ENCODE measurements around the gene ACP5.

ACP5 gene

DNA sequence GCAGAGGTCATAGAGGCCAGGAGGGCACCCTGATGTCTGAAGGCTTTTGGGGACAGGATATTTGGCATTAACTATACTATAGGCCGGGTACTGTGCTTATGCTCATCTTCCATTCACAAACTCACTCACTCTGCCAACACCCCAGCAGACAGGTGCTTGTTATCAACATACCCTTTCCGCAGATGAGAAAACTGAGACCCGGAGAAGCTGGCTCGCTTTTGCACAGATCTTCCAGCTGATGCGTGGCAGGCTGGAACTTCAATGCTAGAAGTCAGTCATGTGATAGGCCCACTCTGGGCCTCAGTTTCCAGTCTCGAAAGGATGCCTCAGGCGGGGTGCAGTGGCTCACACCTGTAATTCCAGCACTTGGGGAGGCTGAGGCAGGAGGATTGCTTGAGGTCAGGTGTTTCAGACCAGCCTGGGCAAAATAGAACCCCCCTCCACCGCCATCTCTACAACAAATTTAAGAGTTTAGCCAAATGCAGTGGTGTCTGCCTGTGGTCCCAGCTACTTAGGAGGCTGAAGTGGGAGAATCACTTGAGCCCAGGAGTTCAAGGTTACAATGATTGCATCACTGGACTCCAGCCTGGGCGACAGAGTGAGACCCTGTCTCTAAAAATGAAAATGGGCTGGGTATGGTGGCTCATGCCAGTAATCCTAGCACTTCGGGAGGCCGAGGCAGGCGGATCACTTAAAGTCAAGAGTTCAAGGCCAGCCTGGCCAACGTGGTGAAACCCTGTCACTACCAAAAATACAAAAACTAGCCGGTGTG is 29.3 kb downstream of the ACP5 start:
- no peak for DNase-seq (ENCODE audit: low spot score)

GRCh38 chr19:11541238-11541637 is 36.2 kb downstream of the ACP5 start:
- no peak for DNase-seq (ENCODE audit: low spot score)

DNA sequence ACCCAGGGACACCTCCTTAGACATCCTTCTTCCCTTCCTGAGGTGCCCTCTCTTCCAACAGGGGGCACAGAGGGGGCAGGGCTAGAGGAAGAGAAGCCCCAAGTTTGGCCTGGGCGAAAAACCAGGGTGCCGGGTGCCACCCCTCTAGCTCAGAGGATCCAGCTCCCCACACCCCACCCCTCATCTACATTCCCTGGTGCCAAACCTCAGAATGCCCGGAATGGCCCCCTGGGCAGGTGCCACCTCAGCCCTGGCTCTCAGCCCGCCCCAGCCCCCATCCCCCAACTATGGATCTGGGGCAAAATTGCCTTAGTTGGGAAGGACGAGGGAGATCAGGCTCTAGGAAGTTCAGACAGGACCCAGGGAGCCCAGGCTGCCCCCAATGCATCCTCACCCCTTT is 36.8 kb downstream of the ACP5 start:
- DNase-seq (ENCODE audit: low spot score), result no peak

DNA sequence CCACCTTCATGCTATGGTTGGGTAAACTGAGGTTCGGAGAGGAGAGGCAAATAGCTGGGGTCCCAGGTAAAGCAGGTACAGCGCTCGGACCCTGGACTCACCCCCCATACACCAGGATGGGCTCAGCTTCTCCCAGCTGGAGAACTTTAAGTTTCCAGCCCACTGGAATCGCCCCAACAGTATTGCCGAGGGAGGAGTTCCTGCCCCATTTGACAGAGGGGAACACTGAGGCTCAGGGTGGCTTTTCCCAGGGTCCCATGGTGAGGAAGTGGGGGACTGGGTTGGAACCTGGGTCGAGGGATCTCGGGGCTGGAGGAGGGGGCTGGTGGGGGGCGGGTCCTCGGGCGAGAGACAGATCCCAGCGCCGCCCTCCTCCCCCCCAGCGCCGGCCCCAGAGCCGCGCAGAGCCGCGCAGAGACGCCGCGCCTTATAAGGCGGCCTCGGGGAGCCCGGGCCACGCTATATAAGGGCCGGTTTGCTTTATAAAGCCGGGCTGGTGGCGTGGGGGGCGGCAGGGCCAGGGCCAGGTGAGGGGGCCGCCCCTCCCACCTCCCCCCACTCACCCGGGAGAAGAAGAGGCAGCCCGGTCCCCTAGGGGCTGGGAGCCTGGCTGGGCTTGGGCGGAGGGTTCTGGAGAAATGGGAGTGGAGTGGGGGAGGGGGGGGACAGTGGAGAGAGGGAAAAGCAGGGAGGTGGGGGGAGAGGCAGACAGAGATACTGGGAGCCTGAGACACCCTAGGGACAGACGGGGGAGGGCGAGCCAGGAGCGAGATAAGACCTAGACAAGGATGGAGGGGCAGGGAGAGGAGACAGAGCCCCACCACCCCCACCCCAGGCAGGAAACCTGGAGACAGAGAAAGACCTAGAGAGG is 37.7 kb downstream of the ACP5 start:
- DNase-seq (ENCODE audit: low spot score), result no peak

- no peak for DNase-seq (ENCODE audit: low spot score)
Measured at GRCh38 chr19:11538232-11539036, 39.0 kb downstream of the ACP5 start, which contains the start of gene CNN1. Gene CNN1, plus strand, starts transcription at chr19:11538851. Its CDS starts 77 bp downstream, at chr19:11538928.

DNA sequence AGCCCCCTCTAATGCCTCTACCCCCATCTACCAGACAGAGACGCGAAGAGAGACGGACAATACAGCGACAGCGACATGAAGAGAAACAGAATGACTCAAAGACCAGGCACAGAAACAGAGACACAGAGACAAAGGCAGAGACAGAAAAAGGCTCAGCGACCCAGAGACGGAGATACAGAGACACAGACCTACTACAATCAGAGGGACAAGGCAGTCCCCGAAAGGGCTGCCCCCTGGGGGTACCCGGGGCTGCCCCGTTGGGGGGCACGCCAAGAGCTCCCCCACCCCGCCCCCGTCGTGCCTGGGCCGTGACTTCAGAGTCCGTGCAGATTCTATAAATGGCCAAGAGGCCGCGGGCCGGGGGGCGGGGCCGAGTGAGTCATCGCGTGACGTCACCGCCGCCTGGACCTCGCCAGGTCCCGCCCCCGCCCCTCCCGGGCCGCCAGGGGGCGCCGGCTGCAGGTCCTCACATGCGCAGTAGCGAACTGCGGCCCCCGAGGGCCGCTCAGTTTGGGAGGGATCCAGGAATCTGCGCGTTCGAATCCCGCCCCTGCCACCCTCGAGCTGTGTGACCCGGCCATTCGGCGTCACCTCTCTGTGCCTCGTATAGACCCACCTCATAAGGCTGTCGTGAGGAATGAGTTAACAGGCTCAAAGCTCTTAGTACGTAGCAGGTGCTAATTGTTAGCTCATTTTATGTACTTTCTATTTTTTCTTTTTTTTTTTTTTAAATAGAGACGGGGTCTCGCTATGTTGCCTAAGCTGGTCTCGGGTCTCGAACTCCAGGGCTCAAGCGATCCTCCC is 41.5 kb downstream of the ACP5 start:
- peak; percentile 95 for DNase-seq (ENCODE audit: low spot score)

DNA sequence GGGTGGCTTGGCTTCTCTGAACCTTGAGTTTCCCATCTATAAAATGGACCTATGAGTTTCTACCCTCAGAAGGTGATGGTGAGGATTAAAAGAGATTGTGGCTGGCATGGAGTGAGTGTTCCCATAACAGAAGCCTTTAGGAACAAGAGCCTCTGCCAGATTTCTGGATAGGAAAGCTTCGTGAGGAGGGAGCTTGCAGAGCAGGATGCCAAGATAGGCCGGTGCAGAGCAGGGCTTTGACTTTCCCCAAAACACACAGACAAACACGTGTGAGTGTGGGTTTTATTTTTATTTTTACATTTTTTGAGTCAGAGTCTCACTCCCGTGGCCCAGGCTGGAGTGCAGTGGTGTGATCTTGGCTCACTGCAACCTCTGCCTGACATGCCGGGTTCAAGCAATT is 42.5 kb downstream of the ACP5 start:
- DNase-seq (ENCODE audit: low spot score), result no peak

DNA sequence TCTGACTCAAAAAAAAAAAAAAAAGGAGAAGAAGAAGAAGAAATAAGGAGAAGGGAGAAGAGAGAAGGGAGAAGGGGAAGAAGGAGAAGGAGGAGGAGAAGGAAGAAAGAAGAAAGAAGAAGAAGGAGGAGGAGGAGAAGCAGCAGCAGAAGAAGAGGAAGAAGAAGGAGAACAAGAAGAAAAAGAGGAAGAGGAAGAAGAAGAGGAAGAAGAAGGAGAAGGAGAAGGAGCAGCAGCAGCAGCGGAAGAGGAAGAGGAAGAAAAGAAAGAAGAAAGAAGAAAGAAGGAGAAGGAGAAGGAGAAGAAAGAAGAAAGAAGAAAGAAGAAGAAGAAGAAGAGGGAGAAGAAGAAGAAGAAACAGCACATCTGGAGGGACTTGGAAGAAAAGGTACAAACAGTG is 42.9 kb downstream of the ACP5 start:
- DNase-seq (ENCODE audit: low spot score), result no peak

- DNase-seq (ENCODE audit: low spot score), result peak; percentile 76
Measured at GRCh38 chr19:11530432-11530831, 47.0 kb downstream of the ACP5 start.

- DNase-seq (ENCODE audit: low spot score), result peak; percentile 97
Measured at GRCh38 chr19:11528551-11529341, 48.7 kb downstream of the ACP5 start, which contains the start of gene ECSIT. Gene ECSIT, minus strand, starts transcription at chr19:11529134. Its CDS starts 9,964 bp downstream, at chr19:11519170.
